ENCODE results near the gene TNIP2. TPM values are rescaled to one million over a fixed set of nuclear protein-coding genes. Genes with fewer than 3 reads are reported as not detected.

Gene TNIP2
- total and polyA plus RNA-seq, 2 of the 13 experiments (the other 11 are each of a cell fraction or from before 2014, with no cell fraction given): 25.6 to 38.0 TPM

DNA sequence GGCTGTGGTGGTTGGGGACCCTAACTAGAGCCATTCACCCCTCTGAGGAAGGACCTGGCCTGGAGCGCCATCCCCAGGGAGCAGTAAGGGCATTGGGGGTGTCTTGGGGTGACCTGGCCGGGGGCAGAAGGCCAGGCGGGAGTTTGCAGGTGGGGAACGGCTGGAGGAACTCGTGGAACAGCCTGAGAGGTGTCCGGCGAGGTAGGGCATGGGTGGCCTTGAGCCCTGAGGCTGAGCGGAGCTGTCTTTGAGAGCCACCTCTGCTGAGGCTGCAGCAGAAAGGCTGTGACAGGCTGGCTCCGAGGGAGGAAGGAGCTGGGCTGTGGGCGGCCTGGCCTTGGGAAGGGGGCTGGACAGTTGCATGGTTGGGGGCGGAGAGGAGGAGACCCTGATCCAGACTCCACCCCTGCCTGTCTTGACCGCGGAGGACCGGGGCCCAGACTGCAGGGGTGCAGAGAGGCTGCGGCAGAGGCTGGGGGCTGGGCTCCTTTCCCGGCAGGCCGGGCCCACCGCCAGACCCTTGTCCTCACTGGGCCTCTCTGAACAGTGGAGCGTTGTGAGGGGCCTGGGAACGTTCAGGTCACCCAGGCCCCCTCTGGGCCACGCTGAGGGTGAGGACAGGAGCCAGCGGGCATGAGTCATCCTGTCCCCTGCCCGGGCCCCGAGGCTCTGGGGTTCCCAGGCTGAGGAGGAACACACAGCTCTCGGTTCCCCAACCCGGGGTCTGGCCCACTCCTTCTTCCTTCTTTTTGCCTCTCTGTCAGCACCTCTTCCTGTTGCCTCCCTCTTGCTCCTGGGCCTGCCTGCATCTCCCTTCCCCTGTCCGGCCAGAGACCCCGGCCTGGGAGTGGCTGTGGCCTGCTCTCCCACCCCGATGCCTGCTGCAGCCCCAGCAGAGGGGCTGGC lies 44.8 kb upstream of the TNIP2 start (continued):
- TF ChIP-seq DR1 (CRISPR knock-in tag; IDR thresholded peaks at IDR 0.05) (peak; percentile 64), ZNF746 (CRISPR knock-in tag; IDR thresholded peaks at IDR 0.05) (no peak), HNF4A (CRISPR knock-in tag; IDR thresholded peaks at IDR 0.05) (peak; percentile 73), CHCHD3 (CRISPR knock-in tag; IDR thresholded peaks at IDR 0.05) (no peak), ZNF569 (CRISPR knock-in tag; IDR thresholded peaks at IDR 0.05; ENCODE audit: borderline replicate concordance) (no peak), CBX1 (IDR thresholded peaks at IDR 0.05; ENCODE audit: low read depth) (no peak), ZNF253 (CRISPR knock-in tag; IDR thresholded peaks at IDR 0.05; ENCODE audit: borderline replicate concordance) (no peak), POLR2A (IDR thresholded peaks at IDR 0.05; ENCODE audit: insufficient read depth in 1 of 2, low read depth in 2 of 2, low read length in 2 of 2) (peak in 1 of 2 experiments; percentile 67; a peak in 2 of 4 replicates), NFKB2 (CRISPR knock-in tag; IDR thresholded peaks at IDR 0.05; ENCODE audit: borderline replicate concordance) (no peak), SMARCC2 (IDR thresholded peaks at IDR 0.05) (no peak)
- TF ChIP-seq, protein P1, sequence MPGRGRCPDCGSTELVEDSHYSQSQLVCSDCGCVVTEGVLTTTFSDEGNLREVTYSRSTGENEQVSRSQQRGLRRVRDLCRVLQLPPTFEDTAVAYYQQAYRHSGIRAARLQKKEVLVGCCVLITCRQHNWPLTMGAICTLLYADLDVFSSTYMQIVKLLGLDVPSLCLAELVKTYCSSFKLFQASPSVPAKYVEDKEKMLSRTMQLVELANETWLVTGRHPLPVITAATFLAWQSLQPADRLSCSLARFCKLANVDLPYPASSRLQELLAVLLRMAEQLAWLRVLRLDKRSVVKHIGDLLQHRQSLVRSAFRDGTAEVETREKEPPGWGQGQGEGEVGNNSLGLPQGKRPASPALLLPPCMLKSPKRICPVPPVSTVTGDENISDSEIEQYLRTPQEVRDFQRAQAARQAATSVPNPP (CRISPR knock-in tag; IDR thresholded peaks at IDR 0.05): no peak
- TF ChIP-seq, protein P2, sequence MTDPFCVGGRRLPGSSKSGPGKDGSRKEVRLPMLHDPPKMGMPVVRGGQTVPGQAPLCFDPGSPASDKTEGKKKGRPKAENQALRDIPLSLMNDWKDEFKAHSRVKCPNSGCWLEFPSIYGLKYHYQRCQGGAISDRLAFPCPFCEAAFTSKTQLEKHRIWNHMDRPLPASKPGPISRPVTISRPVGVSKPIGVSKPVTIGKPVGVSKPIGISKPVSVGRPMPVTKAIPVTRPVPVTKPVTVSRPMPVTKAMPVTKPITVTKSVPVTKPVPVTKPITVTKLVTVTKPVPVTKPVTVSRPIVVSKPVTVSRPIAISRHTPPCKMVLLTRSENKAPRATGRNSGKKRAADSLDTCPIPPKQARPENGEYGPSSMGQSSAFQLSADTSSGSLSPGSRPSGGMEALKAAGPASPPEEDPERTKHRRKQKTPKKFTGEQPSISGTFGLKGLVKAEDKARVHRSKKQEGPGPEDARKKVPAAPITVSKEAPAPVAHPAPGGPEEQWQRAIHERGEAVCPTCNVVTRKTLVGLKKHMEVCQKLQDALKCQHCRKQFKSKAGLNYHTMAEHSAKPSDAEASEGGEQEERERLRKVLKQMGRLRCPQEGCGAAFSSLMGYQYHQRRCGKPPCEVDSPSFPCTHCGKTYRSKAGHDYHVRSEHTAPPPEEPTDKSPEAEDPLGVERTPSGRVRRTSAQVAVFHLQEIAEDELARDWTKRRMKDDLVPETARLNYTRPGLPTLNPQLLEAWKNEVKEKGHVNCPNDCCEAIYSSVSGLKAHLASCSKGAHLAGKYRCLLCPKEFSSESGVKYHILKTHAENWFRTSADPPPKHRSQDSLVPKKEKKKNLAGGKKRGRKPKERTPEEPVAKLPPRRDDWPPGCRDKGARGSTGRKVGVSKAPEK (CRISPR knock-in tag; IDR thresholded peaks at IDR 0.05; ENCODE audit: borderline replicate concordance): no peak
- TF ChIP-seq, protein P3, sequence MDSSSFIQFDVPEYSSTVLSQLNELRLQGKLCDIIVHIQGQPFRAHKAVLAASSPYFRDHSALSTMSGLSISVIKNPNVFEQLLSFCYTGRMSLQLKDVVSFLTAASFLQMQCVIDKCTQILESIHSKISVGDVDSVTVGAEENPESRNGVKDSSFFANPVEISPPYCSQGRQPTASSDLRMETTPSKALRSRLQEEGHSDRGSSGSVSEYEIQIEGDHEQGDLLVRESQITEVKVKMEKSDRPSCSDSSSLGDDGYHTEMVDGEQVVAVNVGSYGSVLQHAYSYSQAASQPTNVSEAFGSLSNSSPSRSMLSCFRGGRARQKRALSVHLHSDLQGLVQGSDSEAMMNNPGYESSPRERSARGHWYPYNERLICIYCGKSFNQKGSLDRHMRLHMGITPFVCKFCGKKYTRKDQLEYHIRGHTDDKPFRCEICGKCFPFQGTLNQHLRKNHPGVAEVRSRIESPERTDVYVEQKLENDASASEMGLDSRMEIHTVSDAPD (CRISPR knock-in tag; IDR thresholded peaks at IDR 0.05): 0 out of 2 replicates have a peak, but pooled peaks have one; percentile 7
- TF ChIP-seq, protein P4, sequence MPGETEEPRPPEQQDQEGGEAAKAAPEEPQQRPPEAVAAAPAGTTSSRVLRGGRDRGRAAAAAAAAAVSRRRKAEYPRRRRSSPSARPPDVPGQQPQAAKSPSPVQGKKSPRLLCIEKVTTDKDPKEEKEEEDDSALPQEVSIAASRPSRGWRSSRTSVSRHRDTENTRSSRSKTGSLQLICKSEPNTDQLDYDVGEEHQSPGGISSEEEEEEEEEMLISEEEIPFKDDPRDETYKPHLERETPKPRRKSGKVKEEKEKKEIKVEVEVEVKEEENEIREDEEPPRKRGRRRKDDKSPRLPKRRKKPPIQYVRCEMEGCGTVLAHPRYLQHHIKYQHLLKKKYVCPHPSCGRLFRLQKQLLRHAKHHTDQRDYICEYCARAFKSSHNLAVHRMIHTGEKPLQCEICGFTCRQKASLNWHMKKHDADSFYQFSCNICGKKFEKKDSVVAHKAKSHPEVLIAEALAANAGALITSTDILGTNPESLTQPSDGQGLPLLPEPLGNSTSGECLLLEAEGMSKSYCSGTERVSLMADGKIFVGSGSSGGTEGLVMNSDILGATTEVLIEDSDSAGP (CRISPR knock-in tag; IDR thresholded peaks at IDR 0.05; ENCODE audit: borderline replicate concordance): peak; percentile 93; the same call in 1 of the 2 replicates
